ENCODE data around the gene GLG1.

GLG1 gene

GRCh38 chr16:74608381-74608780 lies 1.5 kb upstream of the GLG1 start:
- no peak overlapping the region for H2BK5ac ChIP-seq (ENCODE audit: low read depth, low read length, poor library complexity, severe bottlenecking)
- WGBS: 95% methylated on average over 6 of the region's 6 CpGs
- H3K9ac ChIP-seq (ENCODE audit: low read length): no peak overlapping the region
- H3K4me1 ChIP-seq (ENCODE audit: control insufficient read depth, insufficient read depth, low read depth, low read length): peaks cover 9% of the 10 kb centered on the region
- H2AK5ac ChIP-seq (ENCODE audit: low read length, severe bottlenecking): no peak overlapping the region
- H3K23ac ChIP-seq (ENCODE audit: low read length in 2 of 2): no peak overlapping the region
- peak overlapping the region; percentile 14 for H4K8ac ChIP-seq (ENCODE audit: low read length)
- no peak overlapping the region for H3K18ac ChIP-seq (ENCODE audit: low read depth in 1 of 2, low read length in 2 of 2)
- H3K27ac ChIP-seq (ENCODE audit: low read length, poor library complexity, severe bottlenecking): no peak overlapping the region
- no peak overlapping the region for H4K91ac ChIP-seq (ENCODE audit: low read length)
- H3K9me3 ChIP-seq (ENCODE audit: control insufficient read depth, low read length): no peaks in the 10 kb centered on the region
- H2BK120ac ChIP-seq (ENCODE audit: low read depth, low read length): no peak overlapping the region
- peak overlapping the region in 1 of 2 experiments; percentile 24 for H3K4ac ChIP-seq (ENCODE audit: low read depth in 1 of 2, low read length in 2 of 2)
- H2BK12ac ChIP-seq (ENCODE audit: low read length in 2 of 2): no peak overlapping the region
- H2BK15ac ChIP-seq (ENCODE audit: low read depth, poor library complexity, severe bottlenecking): peak overlapping the region; percentile 44
- no peak overlapping the region for H3K14ac ChIP-seq (ENCODE audit: low read length in 2 of 2)
- no peaks in the 10 kb centered on the region for H3K27me3 ChIP-seq (ENCODE audit: control insufficient read depth in 1 of 2, insufficient read depth in 1 of 2, low read length in 2 of 2)
- no peak for DNase-seq
- H3K36me3 ChIP-seq (ENCODE audit: control insufficient read depth in 1 of 2, insufficient read depth in 2 of 2, low read depth in 1 of 2, low read length in 2 of 2): no peaks in the 10 kb centered on the region
- no peaks in the 10 kb centered on the region for H3K79me1 ChIP-seq (replicated peaks; ENCODE audit: low read length, poor library complexity, severe bottlenecking)
- H3K4me3 ChIP-seq (ENCODE audit: insufficient read depth in 1 of 2, low read depth in 1 of 2, low read length in 2 of 2): no peak overlapping the region
- H2AFZ ChIP-seq (ENCODE audit: low read depth, low read length): peak overlapping the region; percentile 1
- H3K4me2 ChIP-seq (ENCODE audit: low read length, poor library complexity, severe bottlenecking): no peak overlapping the region

DNA sequence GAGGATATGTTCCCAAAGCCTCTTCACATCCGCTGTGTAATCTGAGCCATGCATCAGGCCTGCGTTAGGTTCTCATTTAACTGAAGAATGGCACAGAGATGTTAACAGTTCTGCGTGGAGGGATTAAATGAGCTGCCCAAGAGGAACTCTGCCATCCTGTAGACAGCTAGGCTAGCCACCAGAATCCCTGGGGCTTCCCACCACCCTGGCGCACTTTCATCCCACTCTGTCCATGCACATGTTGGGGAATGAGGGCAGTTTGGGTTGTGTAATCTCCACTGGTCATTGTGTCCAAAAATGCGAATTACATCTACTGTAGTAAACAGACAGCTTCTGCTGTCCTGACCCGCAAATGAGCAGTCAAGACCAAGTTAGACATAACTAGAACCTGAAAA lies 1.0 kb upstream of the GLG1 start:
- 60% methylated on average over 6 of the region's 6 CpGs for WGBS
- no peak overlapping the region for H3K14ac ChIP-seq (ENCODE audit: low read length in 2 of 2)
- no peak overlapping the region for H2BK120ac ChIP-seq (ENCODE audit: low read depth, low read length)
- H3K23ac ChIP-seq (ENCODE audit: low read length in 2 of 2): no peak overlapping the region
- peaks cover 10% of the 10 kb centered on the region for H3K4me1 ChIP-seq (ENCODE audit: control insufficient read depth, insufficient read depth, low read depth, low read length)
- no peak overlapping the region for H3K27ac ChIP-seq (ENCODE audit: low read length, poor library complexity, severe bottlenecking)
- no peak for DNase-seq
- peak overlapping the region; percentile 44 for H2BK15ac ChIP-seq (ENCODE audit: low read depth, poor library complexity, severe bottlenecking)
- H2AK5ac ChIP-seq (ENCODE audit: low read length, severe bottlenecking): no peak overlapping the region
- H2BK5ac ChIP-seq (ENCODE audit: low read depth, low read length, poor library complexity, severe bottlenecking): no peak overlapping the region
- peak overlapping the region in 1 of 2 experiments; percentile 96 for H3K4me3 ChIP-seq (ENCODE audit: insufficient read depth in 1 of 2, low read depth in 1 of 2, low read length in 2 of 2)
- H3K9ac ChIP-seq (ENCODE audit: low read length): peak overlapping the region; percentile 95
- peak overlapping the region; percentile 1 for H2AFZ ChIP-seq (ENCODE audit: low read depth, low read length)
- H3K18ac ChIP-seq (ENCODE audit: low read depth in 1 of 2, low read length in 2 of 2): peak overlapping the region in 1 of 2 experiments; percentile 1
- no peak overlapping the region for H4K91ac ChIP-seq (ENCODE audit: low read length)
- H3K4ac ChIP-seq (ENCODE audit: low read depth in 1 of 2, low read length in 2 of 2): peak overlapping the region in 1 of 2 experiments; percentile 24
- no peaks in the 10 kb centered on the region for H3K79me1 ChIP-seq (replicated peaks; ENCODE audit: low read length, poor library complexity, severe bottlenecking)
- no peaks in the 10 kb centered on the region for H3K9me3 ChIP-seq (ENCODE audit: control insufficient read depth, low read length)
- H3K27me3 ChIP-seq (ENCODE audit: control insufficient read depth in 1 of 2, insufficient read depth in 1 of 2, low read length in 2 of 2): no peaks in the 10 kb centered on the region
- H3K4me2 ChIP-seq (ENCODE audit: low read length, poor library complexity, severe bottlenecking): no peak overlapping the region
- no peaks in the 10 kb centered on the region for H3K36me3 ChIP-seq (ENCODE audit: control insufficient read depth in 1 of 2, insufficient read depth in 2 of 2, low read depth in 1 of 2, low read length in 2 of 2)
- peak overlapping the region in 1 of 2 experiments; percentile 0 for H2BK12ac ChIP-seq (ENCODE audit: low read length in 2 of 2)
- no peak overlapping the region for H4K8ac ChIP-seq (ENCODE audit: low read length)

DNA sequence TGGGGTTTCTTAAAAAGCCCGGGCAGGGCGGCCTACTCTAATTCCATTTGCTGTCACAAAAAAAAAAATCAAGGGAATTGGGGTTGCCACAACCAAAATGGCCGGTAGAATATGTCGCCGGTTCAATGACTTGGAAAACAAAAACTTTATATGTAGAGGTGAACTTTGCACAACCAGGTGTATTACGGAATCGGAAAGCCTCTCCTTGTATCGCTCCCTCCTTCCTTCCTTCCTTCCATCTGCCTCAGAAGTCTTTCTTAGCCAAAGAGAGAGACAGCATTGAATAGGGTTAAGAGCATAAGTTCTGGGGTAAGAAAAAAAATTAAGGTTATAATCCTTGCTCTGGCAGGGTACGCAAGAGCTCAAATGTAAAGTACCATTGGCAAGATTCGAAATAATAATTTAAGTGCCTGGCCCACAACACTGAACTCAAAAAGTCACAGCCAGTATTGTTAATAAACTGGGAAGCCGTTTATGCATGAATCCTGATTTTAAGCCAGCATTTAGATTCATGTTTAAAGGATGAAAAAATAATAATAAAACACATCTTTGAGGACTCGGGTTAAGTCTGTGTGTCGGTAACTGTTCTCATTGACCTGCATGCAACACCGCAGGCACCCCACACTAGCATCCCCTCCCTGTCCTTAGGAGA lies 522 bp upstream of the GLG1 start:
- peaks cover 13% of the 10 kb centered on the region for H3K4me1 ChIP-seq (ENCODE audit: control insufficient read depth, insufficient read depth, low read depth, low read length)
- no peaks in the 10 kb centered on the region for H3K27me3 ChIP-seq (ENCODE audit: control insufficient read depth in 1 of 2, insufficient read depth in 1 of 2, low read length in 2 of 2)
- H2BK120ac ChIP-seq (ENCODE audit: low read depth, low read length): no peak overlapping the region
- peak overlapping the region; percentile 75 for H3K27ac ChIP-seq (ENCODE audit: low read length, poor library complexity, severe bottlenecking)
- no peaks in the 10 kb centered on the region for H3K36me3 ChIP-seq (ENCODE audit: control insufficient read depth in 1 of 2, insufficient read depth in 2 of 2, low read depth in 1 of 2, low read length in 2 of 2)
- 20% methylated on average over 12 of the region's 14 CpGs for WGBS
- H2BK5ac ChIP-seq (ENCODE audit: low read depth, low read length, poor library complexity, severe bottlenecking): no peak overlapping the region
- no peak overlapping the region for H3K4ac ChIP-seq (ENCODE audit: low read depth in 1 of 2, low read length in 2 of 2)
- H3K4me2 ChIP-seq (ENCODE audit: low read length, poor library complexity, severe bottlenecking): peak overlapping the region; percentile 51
- H2BK15ac ChIP-seq (ENCODE audit: low read depth, poor library complexity, severe bottlenecking): no peak overlapping the region
- no peak overlapping the region for H2AFZ ChIP-seq (ENCODE audit: low read depth, low read length)
- H3K79me1 ChIP-seq (replicated peaks; ENCODE audit: low read length, poor library complexity, severe bottlenecking): no peaks in the 10 kb centered on the region
- no peaks in the 10 kb centered on the region for H3K9me3 ChIP-seq (ENCODE audit: control insufficient read depth, low read length)
- no peak overlapping the region for H4K91ac ChIP-seq (ENCODE audit: low read length)
- no peak overlapping the region for H3K23ac ChIP-seq (ENCODE audit: low read length in 2 of 2)
- H3K18ac ChIP-seq (ENCODE audit: low read depth in 1 of 2, low read length in 2 of 2): peak overlapping the region in 1 of 2 experiments; percentile 14
- H2AK5ac ChIP-seq (ENCODE audit: low read length, severe bottlenecking): no peak overlapping the region
- no peak overlapping the region for H3K14ac ChIP-seq (ENCODE audit: low read length in 2 of 2)
- peak overlapping the region; percentile 95 for H3K9ac ChIP-seq (ENCODE audit: low read length)
- no peak overlapping the region for H4K8ac ChIP-seq (ENCODE audit: low read length)
- peak overlapping the region; percentile 82 to 96 for H3K4me3 ChIP-seq (ENCODE audit: insufficient read depth in 1 of 2, low read depth in 1 of 2, low read length in 2 of 2)
- DNase-seq: no peak
- no peak overlapping the region for H2BK12ac ChIP-seq (ENCODE audit: low read length in 2 of 2)

DNA sequence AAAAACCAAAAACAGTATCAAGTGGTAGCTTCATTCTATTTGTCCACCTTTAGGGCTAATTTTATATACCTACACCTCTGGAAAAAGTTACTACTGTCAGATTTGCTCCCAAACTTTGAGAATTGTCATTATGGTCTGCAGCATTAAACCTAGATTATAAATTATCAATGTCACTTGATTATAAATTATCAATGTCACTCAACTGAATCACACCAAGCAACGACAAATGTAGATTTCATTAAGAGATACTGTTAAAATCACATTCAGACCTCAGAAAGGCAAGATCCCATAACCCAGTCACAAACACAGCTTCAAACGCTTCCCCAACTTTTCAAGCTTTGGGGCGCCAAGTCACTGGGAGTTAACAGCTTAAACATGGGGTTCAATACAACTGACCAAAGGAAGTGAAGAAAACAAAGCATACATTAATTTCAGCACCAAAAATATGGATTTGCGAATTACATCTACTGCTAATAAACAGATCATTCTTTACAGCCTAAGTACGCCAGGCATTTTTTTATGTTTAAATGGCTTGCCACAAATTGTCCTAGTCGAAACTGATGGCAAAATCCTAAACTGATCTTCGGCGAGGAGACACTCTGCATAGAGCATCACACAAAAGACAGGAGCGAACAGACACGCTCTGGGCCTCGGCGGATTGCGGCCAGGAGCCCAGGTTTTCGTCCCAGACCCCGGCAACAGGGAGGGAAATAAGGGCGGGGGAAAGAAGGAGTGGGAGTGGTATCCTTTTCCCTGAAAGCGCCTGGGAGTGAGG lies 981 bp downstream of the GLG1 start:
- Histone ChIP-seq H3K27ac (ENCODE audit: low read length, poor library complexity, severe bottlenecking) (peak overlapping the region; percentile 75), H3K23ac (ENCODE audit: low read length in 2 of 2) (peak overlapping the region in 1 of 2 experiments; percentile 69), H3K9ac (ENCODE audit: low read length) (peak overlapping the region; percentile 95), H3K18ac (ENCODE audit: low read depth in 1 of 2, low read length in 2 of 2) (peak overlapping the region; percentile 60 to 73), H3K4me3 (ENCODE audit: insufficient read depth in 1 of 2, low read depth in 1 of 2, low read length in 2 of 2) (peak overlapping the region; percentile 82 to 96), H2AK5ac (ENCODE audit: low read length, severe bottlenecking) (no peak overlapping the region), H3K4ac (ENCODE audit: low read depth in 1 of 2, low read length in 2 of 2) (peak overlapping the region in 1 of 2 experiments; percentile 36), H3K9me3 (ENCODE audit: control insufficient read depth, low read length) (no peaks in the 10 kb centered on the region), H3K27me3 (ENCODE audit: control insufficient read depth in 1 of 2, insufficient read depth in 1 of 2, low read length in 2 of 2) (no peaks in the 10 kb centered on the region), H2BK12ac (ENCODE audit: low read length in 2 of 2) (no peak overlapping the region), H3K36me3 (ENCODE audit: control insufficient read depth in 1 of 2, insufficient read depth in 2 of 2, low read depth in 1 of 2, low read length in 2 of 2) (no peaks in the 10 kb centered on the region), H3K79me1 (replicated peaks; ENCODE audit: low read length, poor library complexity, severe bottlenecking) (no peaks in the 10 kb centered on the region), H2BK5ac (ENCODE audit: low read depth, low read length, poor library complexity, severe bottlenecking) (no peak overlapping the region), H2BK15ac (ENCODE audit: low read depth, poor library complexity, severe bottlenecking) (peak overlapping the region; percentile 36), H2AFZ (ENCODE audit: low read depth, low read length) (no peak overlapping the region), H3K14ac (ENCODE audit: low read length in 2 of 2) (no peak overlapping the region), H4K91ac (ENCODE audit: low read length) (no peak overlapping the region), H4K8ac (ENCODE audit: low read length) (peak overlapping the region; percentile 21), H2BK120ac (ENCODE audit: low read depth, low read length) (peak overlapping the region; percentile 37), H3K4me1 (ENCODE audit: control insufficient read depth, insufficient read depth, low read depth, low read length) (peaks cover 15% of the 10 kb centered on the region), H3K4me2 (ENCODE audit: low read length, poor library complexity, severe bottlenecking) (peak overlapping the region; percentile 57)
- WGBS: 1% methylated on average over 17 of the region's 17 CpGs
- peak; percentile 45 for DNase-seq
